ENCODE data around the gene HEYL.

- TF ChIP-seq NFIC (IDR thresholded peaks at IDR 0.05; ENCODE audit: borderline replicate concordance) (no peak), POLR2AphosphoS5 (IDR thresholded peaks at IDR 0.05; ENCODE audit: low read depth, low read length) (no peak), CTCF (IDR thresholded peaks at IDR 0.05) (no peak), YY1 (IDR thresholded peaks at IDR 0.05; ENCODE audit: low read depth) (no peak), EZH2phosphoT487 (IDR thresholded peaks at IDR 0.05; ENCODE audit: borderline replicate concordance, low read depth) (no peak), EP300 (IDR thresholded peaks at IDR 0.05; ENCODE audit: borderline replicate concordance in 1 of 2, low read depth in 1 of 2, low read length in 1 of 2) (no peak), RAD21 (IDR thresholded peaks at IDR 0.05; ENCODE audit: low read length) (no peak), GABPA (IDR thresholded peaks at IDR 0.05; ENCODE audit: low read depth) (no peak), JUND (IDR thresholded peaks at IDR 0.05) (no peak)
Observed at GRCh38 chr1:39623053-39623452, 16.4 kb downstream of the HEYL start.

Data from SK-N-SH (cell line).